NB4 (cell line): ENCODE measurements around the gene GNA15.
A peak's percentile ranks its signal among the peaks of the same experiment; 100 is the strongest.

Experiments used
- DNase-seq: peaks from one replicate; pipeline ENCODE4 v3.0.0; 2010; ENCODE audit warnings: low read depth
- H3K4me3 ChIP-seq: one replicate; pipeline ENCODE4 v1.5.1; 2011; ENCODE audit warnings: mild to moderate bottlenecking, low read depth, low read length, moderate library complexity
- CTCF ChIP-seq: IDR thresholded peaks from one replicate; pipeline ENCODE4 v1.5.1; 2012; ENCODE audit warnings: low read depth, low read length
- MAX ChIP-seq: IDR thresholded peaks from 2 replicates; pipeline ENCODE4 v1.6.1; 2011; ENCODE audit warnings: low read depth, low read length
- MYC ChIP-seq: IDR thresholded peaks from 2 replicates; pipeline ENCODE4 v1.6.1; 2011; ENCODE audit warnings: low read depth, low read length
- POLR2A ChIP-seq: IDR thresholded peaks from 2 replicates; pipeline ENCODE4 v1.6.1; 2011; ENCODE audit warnings: mild to moderate bottlenecking; ENCODE audit not compliant: insufficient read length; ENCODE audit errors: extremely low read depth

GNA15 gene

GRCh38 chr19:3154957-3155736 is 19.3 kb downstream of the GNA15 start:
- TF ChIP-seq POLR2A (no peak), CTCF (no peak), MYC (peak; percentile 62; the same call in 1 of the 2 replicates), MAX (peak; percentile 51)
- DNase-seq = peak; percentile 98
- H3K4me3 ChIP-seq = no peak overlapping the region

GRCh38 chr19:3157096-3157845 is 21.4 kb downstream of the GNA15 start:
- TF ChIP-seq POLR2A = no peak
- no peak for TF ChIP-seq MAX
- TF ChIP-seq MYC = no peak
- TF ChIP-seq CTCF = no peak
- H3K4me3 ChIP-seq = no peak overlapping the region
- no peak for DNase-seq

- TF ChIP-seq MAX (no peak), CTCF (no peak), MYC (no peak), POLR2A (no peak)
- no peak overlapping the region for H3K4me3 ChIP-seq
- no peak for DNase-seq
Observed at GRCh38 chr19:3159565-3159964, 23.7 kb downstream of the GNA15 start.

- DNase-seq = no peak
- no peak overlapping the region for H3K4me3 ChIP-seq
- TF ChIP-seq MYC (no peak), MAX (no peak), CTCF (no peak), POLR2A (no peak)
Observed at GRCh38 chr19:3160219-3160618, 24.4 kb downstream of the GNA15 start.

GRCh38 chr19:3161453-3161852 is 25.6 kb downstream of the GNA15 start:
- no peak overlapping the region for H3K4me3 ChIP-seq
- TF ChIP-seq MYC (no peak), MAX (no peak), CTCF (no peak), POLR2A (no peak)
- no peak for DNase-seq
